ENCODE results near the gene TRIO. TPM values are rescaled to one million over a fixed set of nuclear protein-coding genes. Genes with fewer than 3 reads are reported as not detected.

TRIO gene
- total RNA-seq, 1 experiment from 2014 or later, result 42.1 TPM

DNA sequence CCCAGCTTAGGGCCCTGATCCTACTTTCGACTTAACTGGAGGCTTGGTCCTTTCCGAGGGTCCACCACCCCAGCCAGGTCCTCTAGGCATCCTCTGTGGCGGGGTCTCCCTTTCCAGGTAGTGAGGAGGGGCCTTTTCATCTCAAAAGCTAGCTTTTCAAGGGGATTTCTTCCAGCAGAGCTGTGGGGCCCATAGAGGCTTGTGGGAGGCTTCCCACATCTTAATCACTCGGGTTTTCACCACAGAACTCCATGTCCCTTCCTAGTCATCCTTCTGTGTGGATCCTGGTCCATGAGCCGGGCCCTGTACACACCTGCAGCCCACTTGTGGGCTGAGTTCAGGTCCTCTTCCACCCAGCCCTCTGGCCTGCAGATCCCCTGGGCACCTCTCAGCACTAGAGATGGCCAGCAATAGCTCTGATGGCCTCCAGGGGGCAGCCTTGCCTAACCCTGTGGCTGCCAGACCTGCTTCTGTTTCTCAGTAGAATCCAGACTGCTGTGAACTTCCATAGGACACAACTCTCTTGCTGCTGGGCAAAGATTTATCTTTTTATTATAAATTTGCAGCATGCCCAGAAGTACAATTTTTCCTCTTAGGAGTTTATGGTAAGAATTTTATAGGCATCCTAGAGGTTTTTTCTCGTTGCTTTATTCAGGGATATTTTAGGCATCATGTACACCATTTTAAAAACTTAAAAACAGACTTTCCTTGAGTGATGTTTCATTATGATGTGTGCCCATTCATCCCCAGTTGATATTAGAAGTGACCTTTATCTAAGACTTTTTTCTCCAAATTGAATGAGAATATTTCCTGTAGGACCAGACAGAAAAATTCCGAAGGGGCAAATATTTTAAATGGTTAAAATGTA is 208.9 kb downstream of the TRIO start:
- DNase-seq (ENCODE audit: low spot score), result peak; percentile 87
- in situ Hi-C loops (cut with HindIII; ENCODE audit: low sequenced_read_pairs), result loop anchor here (25.0 kb wide), 1 partner anchor 365 kb away; no protein-coding TSS in a partner anchor

DNA sequence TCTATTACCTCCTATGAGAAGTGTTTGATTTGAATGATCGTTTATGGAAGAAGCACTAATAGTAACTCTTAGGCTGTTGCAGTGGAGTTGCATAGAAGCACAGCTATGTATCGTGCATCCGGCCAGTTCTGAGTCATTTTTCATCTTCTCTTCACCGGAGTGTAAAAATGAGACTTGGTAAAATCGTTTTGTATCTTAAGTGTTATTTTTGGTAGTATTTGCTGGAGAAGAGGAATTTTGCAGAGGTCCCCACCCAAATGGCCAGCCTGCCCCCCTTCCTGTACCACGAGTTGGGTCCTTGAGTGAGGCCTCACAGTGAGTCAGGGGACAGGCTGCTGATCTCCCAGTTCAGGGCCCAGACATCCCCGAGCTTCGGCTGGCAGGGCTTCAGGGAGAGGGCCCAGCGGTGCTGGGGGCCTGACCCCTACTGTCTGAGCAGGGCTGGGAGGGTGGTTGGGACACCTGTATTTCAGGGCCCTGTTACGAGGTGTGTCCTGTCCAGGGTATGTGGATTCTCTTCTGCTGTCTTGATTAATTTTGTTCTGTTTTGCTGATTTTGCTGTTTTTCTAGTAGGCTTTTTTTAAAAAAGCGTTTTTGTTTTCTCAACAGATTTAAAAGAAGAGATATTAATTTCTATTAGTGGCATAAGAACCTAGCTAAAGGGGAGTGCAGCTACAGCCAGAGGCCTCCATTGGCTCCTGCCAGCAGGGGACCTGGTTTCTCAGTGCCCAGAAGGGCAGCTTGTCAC is 210.8 kb downstream of the TRIO start:
- in situ Hi-C loops (cut with HindIII; ENCODE audit: low sequenced_read_pairs), result loop anchor here (25.0 kb wide), 1 partner anchor 367 kb away; no protein-coding TSS in a partner anchor
- DNase-seq (ENCODE audit: low spot score), result no peak

DNA sequence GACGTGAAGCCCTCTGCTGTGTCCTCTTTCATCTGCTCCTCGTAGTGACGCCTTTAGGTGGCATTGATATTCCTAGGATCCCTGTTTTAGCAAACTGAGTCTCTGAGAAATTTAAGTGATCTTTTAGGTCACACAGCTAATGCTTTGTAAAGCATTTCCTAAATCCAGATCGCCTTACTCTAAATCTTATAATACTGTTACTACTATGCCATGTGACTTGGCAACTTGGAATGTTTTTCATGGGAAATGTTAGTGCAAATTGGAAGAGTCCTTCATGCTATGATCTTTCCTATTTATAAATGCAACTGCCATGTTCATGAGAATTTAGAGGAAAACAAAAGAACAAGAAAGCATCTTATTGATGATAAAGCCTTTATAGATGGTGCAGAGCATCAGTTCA is 212.2 kb downstream of the TRIO start:
- no peak for DNase-seq (ENCODE audit: low spot score)
- in situ Hi-C loops (cut with HindIII; ENCODE audit: low sequenced_read_pairs), result loop anchor here (25.0 kb wide), 1 partner anchor 368 kb away; no protein-coding TSS in a partner anchor

DNA sequence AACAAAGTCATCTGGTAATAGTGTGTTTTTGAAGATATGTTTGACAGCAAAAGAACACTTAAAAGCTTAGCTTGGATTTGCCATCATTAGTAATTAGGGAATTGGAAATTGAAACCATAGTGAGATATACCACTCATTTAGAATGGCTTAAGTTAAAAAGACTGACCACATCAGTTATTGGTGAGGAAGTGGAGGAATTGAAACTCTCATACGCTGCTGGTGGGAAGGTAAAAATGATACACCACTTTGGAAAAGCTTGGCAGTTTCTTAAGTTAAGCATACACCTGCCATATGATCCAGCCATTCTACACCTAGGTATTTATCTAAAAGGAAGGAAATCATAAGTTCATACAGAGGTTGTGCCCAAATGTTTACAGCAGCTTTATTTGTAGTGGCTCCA is 213.2 kb downstream of the TRIO start:
- DNase-seq (ENCODE audit: low spot score), result no peak
- in situ Hi-C loops (cut with HindIII; ENCODE audit: low sequenced_read_pairs), result loop anchor here (25.0 kb wide), 1 partner anchor 369 kb away; no protein-coding TSS in a partner anchor

DNA sequence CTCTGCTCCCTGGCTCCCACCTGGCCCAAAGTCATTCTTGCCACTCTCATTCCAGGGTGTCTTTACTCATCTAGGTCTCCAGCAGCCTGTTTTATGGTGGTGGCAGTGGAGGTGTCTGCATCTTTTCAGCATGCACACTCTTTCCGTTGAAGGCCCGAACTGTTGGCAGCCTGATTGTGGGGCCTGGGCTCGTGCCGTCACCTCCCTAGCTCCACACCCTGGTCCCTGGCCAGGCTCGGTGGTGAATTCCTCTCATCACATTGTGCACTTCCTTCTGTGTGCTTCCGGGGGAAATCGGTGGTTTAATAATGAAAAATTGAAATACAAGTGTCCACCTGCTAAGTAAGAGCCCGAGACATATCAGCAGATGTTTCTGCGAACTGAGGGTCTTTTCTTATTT is 214.3 kb downstream of the TRIO start:
- in situ Hi-C loops (cut with HindIII; ENCODE audit: low sequenced_read_pairs), result loop anchor here (25.0 kb wide), 1 partner anchor 370 kb away; no protein-coding TSS in a partner anchor
- peak; percentile 71 for DNase-seq (ENCODE audit: low spot score)

DNA sequence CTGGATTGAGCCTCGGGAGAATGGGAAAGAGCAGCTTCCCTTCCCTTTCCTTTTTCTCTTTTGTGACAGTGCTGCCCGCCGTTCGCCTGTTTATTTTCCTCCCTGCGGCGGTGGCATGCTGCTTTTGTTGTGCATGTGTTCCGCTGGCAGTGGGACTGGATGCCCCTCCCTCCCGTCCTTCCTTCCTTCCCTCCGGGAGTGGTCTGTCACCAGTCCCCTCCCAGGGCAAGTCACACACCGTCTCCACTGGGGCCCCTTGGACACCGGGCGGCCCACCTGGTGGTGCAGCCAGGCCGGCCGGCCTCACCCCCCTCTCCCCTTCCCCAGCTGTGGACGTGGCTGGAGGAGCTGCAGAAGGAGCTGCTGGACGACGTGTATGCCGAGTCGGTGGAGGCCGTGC is 214.7 kb downstream of the TRIO start:
- peak; percentile 73 for DNase-seq (ENCODE audit: low spot score)
- in situ Hi-C loops (cut with HindIII; ENCODE audit: low sequenced_read_pairs), result loop anchor here (25.0 kb wide), 1 partner anchor 371 kb away; no protein-coding TSS in a partner anchor

DNA sequence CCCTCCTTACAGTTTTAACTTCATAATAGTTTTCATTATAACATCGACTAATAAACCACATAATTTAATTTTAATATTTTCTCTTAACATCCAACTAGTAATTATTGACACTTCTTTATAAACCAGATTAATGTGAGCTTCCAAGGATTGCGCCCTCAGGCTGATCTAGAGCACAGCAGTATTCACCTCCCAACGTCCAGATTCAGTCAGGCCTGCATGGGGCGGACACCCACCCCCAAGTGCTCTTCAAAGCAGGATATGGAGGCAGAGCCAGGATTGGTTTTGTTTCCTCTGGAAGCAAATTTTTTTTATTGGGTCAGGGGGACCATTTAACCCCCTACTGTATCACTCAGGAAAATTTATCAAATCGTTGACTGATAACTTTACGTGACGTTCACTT is 215.4 kb downstream of the TRIO start:
- DNase-seq (ENCODE audit: low spot score), result no peak
- in situ Hi-C loops (cut with HindIII; ENCODE audit: low sequenced_read_pairs), result loop anchor here (25.0 kb wide), 1 partner anchor 371 kb away; no protein-coding TSS in a partner anchor

DNA sequence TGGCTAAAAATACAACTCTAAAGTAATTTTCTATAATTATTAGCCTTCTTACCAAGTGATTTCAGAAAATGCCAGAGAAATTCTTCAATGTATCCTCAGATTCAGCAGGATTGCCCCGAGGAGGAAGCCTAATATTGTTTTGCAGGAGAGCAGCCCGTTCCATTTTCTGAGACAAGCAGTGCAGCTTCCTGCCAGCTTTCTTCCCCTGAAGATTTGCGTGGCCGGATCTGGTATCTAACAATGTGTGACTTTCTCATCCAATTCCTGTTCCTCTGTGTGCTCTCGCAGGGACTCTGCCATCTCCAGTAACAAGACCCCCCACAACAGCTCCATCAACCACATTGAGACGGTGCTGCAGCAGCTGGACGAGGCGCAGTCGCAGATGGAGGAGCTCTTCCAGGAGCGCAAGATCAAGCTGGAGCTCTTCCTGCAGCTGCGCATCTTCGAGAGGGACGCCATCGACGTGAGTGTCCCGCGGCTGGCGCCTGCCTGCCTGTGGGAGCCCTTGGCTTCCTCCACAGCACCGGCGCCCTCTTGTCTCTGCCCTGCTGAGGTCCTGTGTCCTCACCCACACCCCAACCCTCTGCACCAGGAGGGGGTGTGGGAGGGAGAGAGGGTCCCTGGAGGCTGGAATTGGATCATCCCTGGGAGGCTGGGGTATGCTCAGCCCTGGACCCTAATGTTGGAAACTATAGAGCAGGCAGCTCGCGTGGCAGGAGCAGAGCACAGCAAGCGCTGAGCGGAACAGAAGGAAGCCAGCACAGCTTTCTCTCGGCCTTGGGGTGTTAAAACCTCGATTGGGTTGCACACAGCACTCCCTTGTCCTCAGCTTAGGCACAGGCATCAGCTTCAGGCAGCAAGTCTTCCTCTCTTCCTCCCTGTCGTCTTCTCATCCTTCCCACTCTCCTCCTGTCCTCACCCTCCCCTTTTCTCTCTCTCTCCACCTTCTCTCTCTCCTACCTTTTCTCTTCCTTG is 216.2 kb downstream of the TRIO start:
- in situ Hi-C loops (cut with HindIII; ENCODE audit: low sequenced_read_pairs), result loop anchor here (25.0 kb wide), 1 partner anchor 372 kb away; no protein-coding TSS in a partner anchor

DNA sequence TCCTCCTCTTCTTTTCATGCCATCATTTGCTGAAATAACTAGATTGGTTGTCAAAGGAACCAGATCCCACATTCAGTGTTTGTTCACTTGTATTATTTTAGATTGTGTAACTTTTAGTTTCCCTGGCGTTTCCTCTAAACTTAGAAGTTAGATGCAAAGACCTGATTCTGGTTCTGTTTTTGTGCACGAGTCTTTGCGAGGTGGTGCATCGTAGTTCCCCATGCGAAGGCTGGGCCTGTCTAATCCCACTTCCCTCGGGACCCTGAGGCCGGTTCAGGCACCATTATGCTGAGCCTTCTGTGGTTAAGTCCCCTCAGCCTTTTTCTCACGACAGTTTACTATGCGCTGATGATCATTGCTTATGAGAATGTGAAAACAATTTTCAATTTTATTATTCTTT is 219.3 kb downstream of the TRIO start:
- in situ Hi-C loops (cut with HindIII; ENCODE audit: low sequenced_read_pairs), result loop anchor here (25.0 kb wide), 1 partner anchor 375 kb away; no protein-coding TSS in a partner anchor
- no peak for DNase-seq (ENCODE audit: low spot score)

More for the DNA sequence above, 216.2 kb downstream of the TRIO start:
- peak; percentile 64 for DNase-seq (ENCODE audit: low spot score)

DNA sequence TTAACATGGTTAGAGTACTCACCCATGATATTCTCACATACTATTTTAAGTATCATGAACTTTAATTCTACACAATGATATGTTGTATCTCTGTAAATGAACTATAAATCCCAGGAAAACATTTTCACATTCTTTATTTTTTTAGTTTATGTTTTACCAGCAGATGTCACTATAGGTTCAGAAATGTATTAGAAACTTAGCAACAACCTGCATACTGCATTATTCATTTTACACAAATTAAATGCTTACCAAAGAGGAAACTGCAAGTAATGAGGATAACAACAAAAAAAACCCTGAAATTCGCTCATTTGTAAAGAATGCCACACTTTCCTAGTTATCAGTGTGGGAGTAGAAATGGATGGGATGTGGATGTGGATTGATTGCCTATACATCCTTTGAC is 221.0 kb downstream of the TRIO start:
- DNase-seq (ENCODE audit: low spot score), result no peak
- in situ Hi-C loops (cut with HindIII; ENCODE audit: low sequenced_read_pairs), result loop anchor here (25.0 kb wide), 1 partner anchor 377 kb away; no protein-coding TSS in a partner anchor

DNA sequence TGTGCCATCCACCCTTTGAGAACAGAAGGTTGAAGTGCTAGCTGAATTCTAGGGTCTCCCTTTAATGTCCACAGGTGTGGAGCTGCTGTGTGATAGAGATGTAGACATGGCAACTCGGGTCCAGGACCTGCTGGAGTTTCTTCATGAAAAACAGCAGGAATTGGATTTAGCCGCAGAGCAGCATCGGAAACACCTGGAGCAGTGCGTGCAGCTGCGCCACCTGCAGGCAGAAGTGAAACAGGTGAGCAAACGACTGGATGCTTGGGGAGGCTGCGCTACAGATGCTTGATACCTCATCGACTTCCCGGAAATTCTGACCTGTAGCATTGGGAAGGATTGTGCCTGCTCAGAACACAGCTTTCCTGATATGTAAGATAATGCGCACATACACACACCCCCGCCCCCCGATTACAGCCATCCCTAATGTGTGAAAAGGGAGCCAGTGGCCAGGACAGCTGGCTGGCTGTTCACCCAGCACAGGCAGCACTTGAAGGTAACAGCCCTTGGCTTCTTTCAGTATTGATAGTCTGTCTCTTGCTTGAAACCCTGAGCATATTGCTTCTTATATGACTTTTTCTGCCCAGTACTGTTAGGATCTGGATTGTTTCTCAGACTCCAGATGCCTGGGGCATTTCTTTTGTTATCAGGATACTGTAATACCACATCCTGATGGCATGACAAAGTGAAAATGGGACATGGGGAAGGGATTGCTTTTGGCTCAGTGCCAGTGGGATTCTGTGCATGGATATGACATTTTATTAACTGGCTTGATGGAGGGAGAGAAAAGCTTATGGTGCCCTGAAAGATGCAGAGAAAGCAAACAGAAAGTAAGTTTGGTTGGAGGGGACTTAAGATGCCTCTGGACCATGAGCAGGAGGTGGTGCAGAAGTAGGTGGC is 221.7 kb downstream of the TRIO start:
- no peak for DNase-seq (ENCODE audit: low spot score)
- in situ Hi-C loops (cut with HindIII; ENCODE audit: low sequenced_read_pairs), result loop anchor here (25.0 kb wide), 1 partner anchor 378 kb away; no protein-coding TSS in a partner anchor

DNA sequence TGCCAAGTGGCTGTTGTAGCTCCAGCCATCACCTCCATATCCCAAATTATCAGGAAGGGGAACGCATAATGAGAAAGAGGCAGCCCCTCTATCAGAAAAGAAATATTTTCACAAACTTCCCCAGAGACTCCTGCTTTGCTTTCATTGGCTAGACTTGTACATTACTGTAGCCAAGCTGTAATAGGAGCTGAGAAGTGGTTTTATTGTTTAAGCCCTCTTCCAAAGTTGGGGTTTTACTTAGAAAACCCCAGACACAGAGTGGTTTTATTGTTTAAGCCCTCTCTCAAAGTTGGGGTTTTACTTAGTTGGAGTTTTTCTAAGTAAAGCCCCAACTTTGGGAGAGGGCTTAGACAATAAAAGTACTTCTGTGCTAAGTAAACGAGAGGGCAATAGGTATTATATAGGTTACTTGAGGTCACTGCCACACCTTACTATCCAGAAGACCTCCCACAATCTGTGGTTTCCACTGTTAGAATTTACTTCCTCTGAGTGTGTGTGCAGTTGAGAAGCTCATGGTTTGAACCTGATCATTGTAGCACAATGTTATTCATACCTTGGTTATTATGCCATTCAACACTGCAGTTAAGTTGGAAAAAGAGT is 222.8 kb downstream of the TRIO start:
- in situ Hi-C loops (cut with HindIII; ENCODE audit: low sequenced_read_pairs), result loop anchor here (25.0 kb wide), 1 partner anchor 379 kb away; no protein-coding TSS in a partner anchor
- no peak for DNase-seq (ENCODE audit: low spot score)

DNA sequence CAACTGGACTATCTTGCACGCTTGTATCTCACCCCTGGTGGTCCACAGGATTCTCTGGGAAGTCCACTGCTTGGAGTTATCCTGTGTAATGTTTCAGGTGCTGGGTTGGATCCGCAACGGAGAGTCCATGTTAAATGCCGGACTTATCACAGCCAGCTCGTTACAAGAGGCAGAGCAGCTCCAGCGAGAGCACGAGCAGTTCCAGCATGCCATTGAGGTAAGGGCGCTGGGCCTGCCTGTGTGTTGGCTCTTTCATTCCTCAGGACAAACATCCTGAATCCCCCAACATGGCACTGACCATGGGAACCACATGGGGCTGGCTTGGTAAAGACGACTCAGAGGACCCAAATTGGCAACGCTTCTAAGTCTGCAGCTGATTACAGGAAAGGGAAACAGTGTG is 223.6 kb downstream of the TRIO start:
- in situ Hi-C loops (cut with HindIII; ENCODE audit: low sequenced_read_pairs), result loop anchor here (25.0 kb wide), 1 partner anchor 379 kb away; no protein-coding TSS in a partner anchor

DNA sequence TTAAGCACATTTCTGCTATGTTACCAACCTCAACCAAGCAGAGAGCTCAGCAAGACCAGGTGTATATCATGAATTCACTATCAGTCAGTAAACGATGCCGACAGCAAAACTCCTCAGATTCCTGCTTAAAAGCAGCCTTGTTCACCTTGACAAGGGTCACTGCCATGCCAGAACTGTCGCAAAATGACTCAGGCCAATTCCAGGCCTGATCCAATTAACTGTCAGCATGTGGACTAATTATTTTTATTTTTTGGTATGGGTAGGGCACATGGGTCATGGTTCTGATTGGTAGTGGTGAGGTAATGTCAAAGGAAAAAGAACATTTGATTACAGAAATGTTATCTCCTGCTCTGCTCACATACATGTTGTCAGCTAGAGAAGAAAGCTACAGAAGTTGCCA is 224.2 kb downstream of the TRIO start:
- no peak for DNase-seq (ENCODE audit: low spot score)
- in situ Hi-C loops (cut with HindIII; ENCODE audit: low sequenced_read_pairs), result loop anchor here (25.0 kb wide), 1 partner anchor 380 kb away; no protein-coding TSS in a partner anchor

More for the DNA sequence above, 223.6 kb downstream of the TRIO start:
- DNase-seq (ENCODE audit: low spot score), result no peak

DNA sequence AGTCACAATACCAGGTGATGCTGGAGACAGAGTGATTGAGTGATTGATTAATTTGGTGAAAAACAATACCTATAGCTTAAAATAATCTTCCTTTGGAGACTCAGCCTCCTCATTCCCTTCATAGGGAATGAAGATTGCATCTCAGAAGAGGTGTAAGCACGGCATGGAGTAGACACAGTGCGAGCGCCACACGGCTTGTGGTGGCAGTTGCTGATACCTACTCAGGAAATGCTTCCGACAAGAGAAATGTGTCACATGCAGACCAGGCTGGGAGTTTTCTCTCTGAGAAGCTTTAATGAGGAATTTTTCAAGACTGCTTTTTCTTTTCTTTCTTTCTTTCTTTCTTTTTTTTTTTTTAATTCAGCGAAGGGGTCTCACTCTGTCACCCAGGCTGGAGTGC is 226.6 kb downstream of the TRIO start:
- no peak for DNase-seq (ENCODE audit: low spot score)
- in situ Hi-C loops (cut with HindIII; ENCODE audit: low sequenced_read_pairs), result loop anchor here (25.0 kb wide), 1 partner anchor 382 kb away; no protein-coding TSS in a partner anchor

DNA sequence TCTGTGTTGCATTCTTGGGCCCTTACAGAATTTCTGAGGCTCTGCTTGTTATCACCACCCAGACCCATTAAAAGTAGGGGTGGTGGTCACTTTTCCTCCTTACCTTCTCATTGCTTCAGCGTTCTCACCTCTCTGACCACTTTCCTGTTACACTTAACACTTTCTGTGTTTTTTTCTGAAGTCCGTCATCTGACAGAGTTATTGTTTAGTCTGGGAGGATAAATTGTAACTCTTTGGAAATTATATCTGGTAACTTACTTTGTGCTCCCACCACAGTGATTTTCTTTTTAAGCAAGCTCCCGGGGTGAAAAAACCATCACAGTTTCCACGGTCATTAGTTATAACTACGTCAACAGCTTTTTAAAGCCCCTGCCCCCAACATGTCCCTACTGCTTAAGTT is 227.2 kb downstream of the TRIO start:
- in situ Hi-C loops (cut with HindIII; ENCODE audit: low sequenced_read_pairs), result loop anchor here (25.0 kb wide), 1 partner anchor 383 kb away; no protein-coding TSS in a partner anchor
- DNase-seq (ENCODE audit: low spot score), result no peak

DNA sequence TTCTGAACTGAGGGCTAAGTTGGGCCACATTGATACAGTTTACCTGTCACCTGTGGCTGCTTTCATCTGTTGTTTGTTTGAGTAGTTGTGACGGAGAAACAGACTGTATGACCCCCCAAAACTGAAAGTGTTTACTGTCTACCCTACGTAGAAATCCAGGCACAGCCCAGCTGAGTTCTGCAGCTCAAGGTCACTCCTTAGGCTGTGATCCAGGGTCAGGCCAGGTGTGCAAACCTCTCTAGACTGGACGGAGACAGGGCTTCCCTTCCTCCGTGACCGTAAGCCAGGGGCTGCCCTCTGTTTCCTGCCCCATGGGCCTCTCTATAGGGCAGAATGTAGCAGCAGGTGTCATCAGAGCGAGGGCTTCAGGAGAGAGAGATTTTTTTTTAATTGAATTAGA is 230.5 kb downstream of the TRIO start:
- in situ Hi-C loops (cut with HindIII; ENCODE audit: low sequenced_read_pairs), result loop anchor here (25.0 kb wide), 1 partner anchor 386 kb away; no protein-coding TSS in a partner anchor
- DNase-seq (ENCODE audit: low spot score), result no peak
